COR-L47 (cell line): ENCODE measurements around the gene FGF12.
"Not testable (repeated sequence)": the region's sequence is repeated elsewhere in the genome, so short reads cannot be mapped to it uniquely, and the experiment has no call there.

Source experiments
- DNase-seq: peaks from one replicate; lab custom pipeline; 2025; lab: John Stamatoyannopoulos, UW

FGF12 gene

DNA sequence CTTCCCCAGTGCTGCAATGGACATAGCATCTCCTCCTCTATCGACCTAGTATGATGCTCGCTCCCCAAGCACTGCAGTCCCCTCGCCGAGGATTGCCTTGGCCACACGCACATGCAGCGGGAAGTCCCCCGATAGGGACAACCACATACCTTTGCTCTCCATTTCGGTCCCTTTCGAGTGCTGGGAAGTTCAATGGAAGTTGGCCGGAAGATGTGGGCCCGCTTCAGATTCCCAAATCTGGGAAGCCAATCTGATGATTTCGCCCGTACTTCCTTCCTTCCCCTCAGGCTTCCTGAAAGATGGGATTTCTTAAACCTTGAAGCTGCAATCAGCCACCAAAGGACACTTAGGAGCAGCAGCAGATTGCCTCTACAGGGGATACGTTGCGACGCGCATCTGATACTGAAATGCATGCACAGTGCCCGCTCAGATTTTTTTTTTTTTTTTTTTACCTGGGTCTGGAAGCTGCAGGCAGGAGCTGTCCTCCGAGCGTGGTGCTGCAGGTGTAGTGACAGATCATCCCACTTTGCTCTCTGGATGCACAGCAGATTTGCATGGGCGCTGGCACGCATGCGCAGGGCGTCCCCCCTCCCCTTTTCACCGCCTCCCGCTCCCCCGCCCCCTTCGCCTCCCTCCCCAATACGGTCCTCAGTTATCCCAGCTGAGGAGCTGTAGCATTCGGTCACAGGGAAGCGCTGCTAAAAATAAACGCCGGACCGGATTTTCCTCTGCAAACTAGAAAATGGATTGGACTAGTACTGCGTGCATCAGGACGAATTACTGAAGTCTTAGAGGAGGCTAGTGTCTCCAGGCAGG is at the start of gene FGF12:
Gene FGF12, minus strand, starts transcription at position 510 of the 816 bp plus-strand sequence.
- DNase-seq: peak; percentile 91

DNA sequence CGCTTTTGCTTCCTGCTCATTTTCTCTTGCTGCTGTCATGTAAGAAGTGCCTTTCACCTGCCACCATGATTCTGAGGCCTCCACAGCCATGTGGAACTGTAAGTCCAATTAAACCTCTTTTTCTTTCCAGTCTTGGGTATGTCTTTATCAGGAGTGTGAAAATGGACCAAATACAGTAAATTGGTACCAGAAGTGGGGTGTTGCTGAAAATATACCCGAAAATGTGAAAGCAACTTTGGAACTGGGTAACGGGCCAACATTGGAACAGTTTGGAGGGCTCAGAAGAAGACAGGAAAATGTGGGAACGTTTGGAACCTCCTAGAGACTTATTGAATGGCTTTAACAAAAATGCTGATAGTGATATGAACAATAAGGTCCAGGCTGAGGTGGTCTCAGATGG is 47.0 kb upstream of the FGF12 start:
- DNase-seq: not testable (repeated sequence)

DNA sequence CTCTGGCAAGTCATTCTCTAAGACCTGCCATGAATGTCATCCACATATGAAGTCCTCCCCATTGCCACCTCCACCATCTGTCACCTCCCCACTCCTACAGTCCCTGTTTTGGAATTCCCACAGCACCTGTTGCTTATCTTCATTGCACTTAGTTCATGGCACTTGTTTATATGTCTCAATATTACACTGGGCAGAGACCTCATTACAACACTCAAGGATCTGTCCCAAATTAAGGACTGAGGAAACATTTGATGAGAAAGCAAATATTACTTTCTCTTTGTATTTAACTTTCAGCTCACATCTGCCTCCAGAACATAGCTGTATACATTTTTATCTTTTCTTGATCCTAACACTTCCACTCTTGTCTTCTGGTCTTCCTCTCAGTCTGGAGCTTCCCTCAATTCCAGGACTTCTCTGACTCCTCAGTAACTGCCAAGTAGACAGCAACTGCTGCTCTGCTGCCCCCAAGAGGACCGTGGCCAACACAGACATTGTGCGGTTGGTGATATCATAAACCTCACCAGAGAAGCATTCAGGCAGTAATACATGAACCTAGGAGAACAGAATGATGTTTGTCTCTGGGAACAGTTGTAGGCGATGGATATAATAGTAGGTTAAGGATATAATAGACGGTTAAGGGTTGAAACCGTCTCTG is 45.0 kb upstream of the FGF12 start:
- peak; percentile 82 for DNase-seq

DNA sequence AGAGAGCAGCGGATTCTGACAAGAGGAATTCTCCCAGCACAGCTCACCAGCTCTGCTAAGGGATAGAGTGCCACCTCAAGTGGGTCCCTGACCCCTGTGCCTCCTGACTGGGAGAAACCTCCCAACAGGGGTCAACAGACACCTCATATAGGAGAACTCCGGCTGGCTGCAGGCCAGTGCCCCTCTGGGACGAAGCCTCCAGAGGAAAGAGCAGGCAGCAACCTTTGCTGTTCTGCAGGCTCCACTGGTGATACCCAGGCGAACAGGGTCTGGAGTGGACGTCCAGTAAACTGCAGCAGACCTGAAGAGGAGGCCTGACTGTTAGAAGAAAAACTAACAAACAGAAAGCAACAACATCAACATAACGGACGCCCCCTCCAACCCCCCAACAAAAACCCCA is 31.3 kb upstream of the FGF12 start:
- DNase-seq: no peak

DNA sequence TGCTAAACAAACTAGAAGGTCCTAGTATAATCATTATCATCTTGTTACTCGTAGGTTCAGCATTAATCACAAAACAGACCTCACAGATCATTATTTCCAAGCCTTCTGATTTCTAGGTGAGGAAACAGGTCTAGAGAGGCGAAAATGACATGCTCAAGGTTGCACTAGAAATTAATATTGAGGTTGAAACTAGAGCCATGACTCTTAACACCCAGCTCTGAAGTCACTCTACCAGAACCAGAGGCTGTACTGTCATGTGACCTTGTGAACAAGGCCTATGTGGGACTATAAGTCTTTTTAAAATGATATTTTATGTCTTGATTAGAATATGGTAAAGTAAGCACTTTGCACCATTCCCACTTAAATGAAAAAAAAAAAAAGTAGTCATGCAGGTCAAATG is 23.8 kb upstream of the FGF12 start:
- DNase-seq: no peak

DNA sequence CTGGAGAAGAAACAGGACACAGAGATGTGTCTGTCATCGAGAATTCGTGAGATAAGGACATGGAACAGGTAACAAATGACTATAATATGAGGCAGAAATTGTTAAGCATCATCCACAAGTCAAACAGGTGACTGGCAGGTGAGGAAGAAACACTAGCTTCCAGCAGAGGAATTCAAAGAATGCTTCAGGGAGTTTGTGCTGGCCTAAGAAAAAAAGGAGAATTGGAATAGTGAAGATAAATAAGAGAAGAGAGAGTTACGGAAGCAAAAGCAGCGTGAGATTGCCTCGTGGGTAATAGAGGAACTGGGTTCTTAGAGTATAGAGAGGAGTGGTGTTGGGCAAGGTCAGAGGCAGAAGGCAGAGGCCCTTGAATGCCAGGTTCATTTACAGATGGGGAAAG is 22.9 kb upstream of the FGF12 start:
- DNase-seq: no peak

DNA sequence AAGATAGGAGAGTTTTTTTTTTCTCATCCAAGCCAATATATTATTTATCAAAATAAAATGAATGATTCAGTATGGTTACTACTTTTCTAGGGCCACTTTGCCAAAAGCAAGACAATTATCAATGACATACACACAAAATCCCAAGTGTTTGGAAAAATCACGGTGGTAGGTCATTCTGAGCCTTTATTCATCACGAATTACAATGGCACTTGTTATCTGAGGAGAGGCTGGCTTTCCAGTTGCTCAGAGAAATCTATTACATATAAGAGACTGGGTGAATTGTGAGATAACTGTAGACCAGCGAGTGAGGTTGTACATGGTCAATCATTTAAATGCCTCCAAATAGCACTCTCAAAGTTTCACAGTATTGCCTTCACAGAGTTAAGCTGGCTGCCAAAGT is 20.4 kb upstream of the FGF12 start:
- no peak for DNase-seq

DNA sequence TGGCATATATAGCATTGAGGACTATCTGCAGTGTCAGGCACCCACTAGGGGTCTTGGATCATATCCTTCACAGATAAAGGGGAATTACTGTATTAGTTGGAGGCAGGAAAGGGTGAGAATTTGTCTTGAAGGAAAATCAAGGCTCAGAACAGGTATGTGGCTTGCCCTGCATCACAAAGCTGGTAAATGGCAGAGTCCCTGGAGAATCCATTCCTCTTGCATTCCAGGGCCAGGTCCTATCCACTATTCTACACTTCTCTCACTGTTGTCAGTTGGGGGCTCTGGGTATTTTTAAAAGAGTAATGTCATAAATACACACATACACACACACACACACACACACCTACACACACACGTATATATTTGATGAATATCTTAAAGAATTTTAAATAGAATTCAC is 19.8 kb upstream of the FGF12 start:
- no peak for DNase-seq

DNA sequence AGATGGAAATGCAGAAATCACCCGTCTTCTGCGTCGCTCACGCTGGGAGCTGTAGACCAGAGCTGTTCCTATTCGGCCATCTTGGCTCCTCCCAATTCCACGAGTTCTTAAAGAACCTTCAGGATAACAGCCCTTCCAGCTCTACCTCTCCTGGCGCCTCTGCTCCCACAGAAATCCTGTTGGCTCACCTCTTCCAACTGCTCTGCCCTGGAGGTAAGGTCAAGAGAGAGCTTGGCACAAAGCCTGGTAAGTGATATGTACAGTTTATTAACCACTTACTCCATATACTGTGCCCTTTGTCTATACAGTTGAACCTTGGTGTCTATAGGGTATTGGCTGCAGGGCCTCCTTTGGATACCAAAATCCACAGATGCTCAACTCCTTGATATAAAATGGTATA is 17.8 kb upstream of the FGF12 start:
- no peak for DNase-seq

DNA sequence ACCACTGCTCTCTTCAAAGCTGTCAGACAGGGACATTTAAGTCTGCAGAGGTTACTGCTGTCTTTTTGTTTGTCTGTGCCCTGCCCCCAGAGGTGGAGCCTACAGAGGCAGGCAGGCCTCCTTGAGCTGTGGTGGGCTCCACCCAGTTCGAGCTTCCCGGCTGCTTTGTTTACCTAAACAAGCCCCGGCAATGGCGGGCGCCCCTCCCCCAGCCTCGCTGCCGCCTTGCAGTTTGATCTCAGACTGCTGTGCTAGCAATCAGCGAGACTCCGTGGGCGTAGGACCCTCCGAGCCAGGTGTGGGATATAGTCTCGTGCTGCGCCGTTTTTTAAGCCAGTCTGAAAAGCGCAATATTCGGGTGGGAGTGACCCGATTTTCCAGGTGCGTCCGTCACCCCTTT is 17.3 kb upstream of the FGF12 start:
- not testable (repeated sequence) for DNase-seq

DNA sequence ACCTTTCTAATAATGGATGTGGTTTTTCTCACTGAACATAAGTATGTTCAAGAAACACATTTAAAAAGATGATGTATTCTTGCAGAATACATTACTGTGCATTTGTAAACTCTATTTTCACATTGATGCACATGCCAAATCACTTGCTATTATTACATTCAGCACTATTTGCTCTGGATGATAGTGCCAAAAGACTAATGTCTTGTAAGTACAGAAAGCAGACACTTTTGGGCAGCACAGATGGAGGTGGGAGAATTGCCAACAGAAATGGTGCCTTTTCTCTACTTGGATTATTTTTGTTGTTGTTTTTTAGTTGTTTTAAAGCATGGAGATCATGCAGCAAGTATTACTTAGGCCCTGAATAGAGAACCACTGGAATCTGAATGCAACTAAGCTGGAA is 10.2 kb upstream of the FGF12 start:
- no peak for DNase-seq

DNA sequence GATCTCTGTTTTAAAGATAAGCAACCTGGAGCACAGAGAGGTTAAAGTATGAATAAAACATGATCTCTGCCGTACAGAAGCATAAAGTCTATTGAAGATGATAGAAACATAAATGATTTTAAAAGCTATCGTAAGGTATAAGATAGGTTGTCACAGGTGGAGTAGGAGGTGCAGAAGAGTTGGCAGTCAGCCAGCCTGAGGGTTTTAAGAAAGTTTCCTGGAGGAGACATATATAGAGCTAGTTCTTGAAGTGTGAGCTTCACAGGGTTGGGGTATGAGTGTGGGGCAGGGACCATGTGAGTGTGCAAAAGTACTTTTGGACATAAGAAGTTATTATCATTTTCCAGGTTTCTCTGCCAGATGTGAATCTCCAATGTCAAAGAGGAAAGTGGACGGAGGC is 3.9 kb upstream of the FGF12 start:
- DNase-seq: no peak

DNA sequence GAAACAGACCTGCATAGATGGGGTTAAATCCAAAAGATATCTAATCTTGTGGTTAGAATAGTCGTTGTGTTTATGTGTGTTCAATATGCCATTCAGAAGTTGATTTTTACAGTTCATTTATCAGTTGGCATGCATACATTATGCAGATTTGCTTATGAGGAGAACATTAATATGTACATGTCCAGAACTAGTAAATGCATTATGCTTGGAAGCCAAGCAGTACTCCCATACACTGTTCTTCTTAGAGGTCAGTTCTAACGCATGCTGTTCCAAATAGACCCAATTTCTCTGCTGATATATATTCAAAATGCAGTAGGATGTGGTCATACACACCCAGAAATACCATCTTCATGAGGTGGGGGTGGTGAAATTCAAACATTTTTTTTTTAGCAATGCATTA is 956 bp downstream of the FGF12 start:
- no peak for DNase-seq

DNA sequence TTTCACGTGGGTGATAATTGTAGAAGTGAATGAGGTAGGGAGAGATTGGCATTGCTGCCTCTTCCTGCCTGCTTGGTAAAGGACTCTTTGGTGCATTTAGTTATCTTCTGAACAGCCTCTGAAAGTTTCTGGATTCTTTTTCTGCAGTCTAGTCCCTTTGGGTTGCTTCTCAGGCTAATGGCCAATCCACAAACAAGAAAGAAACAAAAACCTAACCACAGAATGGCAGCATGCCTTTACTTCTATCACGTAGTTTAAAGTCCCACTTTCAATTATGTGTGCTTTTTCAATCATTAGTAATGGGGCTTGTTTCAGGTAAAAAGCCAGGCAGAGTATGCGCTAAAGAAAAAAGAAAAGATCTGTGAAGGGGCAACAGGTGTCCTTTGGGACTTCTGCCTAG is 7.4 kb downstream of the FGF12 start:
- DNase-seq: no peak

DNA sequence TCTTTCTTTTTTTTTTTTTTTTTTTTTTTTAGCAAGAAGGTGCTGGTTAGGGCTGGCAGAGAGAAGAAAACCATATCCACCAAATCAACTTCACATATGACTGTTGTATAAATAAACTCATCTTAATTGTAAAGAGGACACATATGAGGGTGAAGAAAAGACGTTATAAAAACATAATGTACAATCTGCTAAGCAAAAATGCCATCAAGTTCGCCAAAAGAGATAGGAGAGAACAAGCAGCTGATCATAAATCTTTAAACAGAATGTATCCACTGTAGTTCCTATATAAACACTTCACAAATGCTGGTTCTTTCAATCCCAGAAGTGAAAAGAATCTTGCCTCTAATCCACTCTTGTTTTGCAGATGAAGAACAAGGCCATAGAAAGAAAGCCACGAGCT is 9.2 kb downstream of the FGF12 start:
- no peak for DNase-seq

DNA sequence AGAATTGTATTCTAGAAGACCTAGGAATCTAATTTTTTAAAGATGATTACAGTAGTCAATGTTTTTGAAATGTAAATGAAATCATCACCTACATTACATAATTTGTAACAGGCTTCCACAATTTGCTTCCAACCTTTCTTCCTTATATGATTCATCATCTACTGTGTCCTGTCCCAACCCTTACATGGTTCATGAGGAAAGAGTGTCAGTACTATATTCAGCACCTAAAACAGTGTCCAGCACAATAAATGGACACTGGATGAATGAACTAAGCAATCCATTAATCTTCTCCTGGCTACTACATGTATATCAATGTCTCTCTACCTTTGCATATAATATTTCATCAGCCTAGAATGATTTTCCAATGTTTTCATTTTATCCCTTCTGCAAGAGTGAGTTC is 12.2 kb downstream of the FGF12 start:
- no peak for DNase-seq

DNA sequence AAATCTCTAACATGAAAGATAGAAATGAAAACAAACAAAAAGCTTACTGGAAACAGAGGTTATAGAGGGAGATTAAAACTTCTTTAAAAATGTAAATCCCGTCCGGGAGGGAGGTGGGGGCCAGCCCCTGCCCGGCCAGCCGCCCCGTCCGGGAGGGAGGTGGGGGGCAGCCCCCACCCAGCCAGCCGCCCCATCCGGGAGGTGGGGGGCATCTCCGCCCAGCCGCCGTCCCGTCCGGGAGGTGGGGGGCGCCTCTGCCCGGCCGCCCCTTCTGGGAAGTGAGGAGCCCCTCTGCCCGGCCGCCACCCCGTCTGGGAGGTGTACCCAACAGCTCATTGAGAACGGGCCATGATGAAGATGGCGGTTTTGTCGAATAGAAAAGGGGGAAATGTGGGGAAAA is 16.2 kb downstream of the FGF12 start:
- not testable (repeated sequence) for DNase-seq

DNA sequence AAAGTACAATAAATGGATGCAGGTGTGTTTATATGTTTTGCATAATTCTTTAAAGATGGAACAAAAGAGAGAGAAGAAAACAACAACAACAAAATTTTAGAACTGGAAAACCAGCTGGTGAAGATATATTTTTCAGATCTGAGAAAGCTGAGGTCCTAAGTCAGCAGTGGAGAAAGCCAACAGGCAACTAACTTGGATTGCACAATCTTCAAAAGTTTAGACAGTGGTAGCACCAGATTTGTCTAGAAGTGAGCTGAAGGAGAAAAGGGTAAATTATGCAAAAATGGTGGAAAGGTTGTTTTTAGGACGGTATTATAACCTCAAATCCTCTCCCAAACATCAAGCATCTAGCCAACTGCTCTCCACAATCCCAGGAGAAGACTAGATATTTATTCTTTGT is 17.0 kb downstream of the FGF12 start:
- no peak for DNase-seq

DNA sequence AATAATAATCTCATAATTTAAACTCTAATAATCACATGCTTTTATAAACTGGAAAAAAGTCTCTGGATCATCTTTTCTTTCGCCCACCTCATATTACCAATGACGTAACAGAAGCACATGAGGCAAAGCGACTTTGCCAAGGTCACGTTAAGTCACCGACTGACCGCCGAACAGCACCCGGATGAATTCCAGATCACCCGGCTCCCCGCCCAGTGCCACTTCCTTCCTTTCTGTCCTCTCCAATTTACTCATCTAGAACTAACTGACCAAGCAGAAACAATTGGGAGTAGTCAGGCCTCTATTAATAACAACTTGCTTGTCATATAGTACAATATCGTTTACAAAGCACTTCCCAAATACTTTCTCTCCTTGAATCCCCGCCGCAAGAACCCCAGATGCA is 21.1 kb downstream of the FGF12 start:
- DNase-seq: no peak

DNA sequence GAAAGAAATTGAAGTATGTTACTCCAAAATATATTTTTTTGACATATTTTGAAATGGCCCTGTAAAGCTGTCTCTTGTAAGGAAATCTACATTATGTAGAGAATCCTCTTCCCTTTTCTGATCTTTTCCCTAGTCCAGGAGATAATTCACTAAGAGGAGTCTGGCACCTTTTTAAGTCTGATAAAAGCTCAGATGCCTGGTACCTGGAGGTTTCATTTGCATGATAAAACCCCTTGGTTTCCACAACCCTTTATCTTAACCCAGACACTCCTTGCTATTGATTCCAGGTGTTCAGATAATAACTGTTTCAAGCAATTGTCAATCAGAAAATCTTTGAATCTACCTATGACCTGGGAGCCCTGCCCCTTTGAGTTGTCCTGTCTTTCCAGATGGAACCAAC is 26.5 kb downstream of the FGF12 start:
- no peak for DNase-seq

DNA sequence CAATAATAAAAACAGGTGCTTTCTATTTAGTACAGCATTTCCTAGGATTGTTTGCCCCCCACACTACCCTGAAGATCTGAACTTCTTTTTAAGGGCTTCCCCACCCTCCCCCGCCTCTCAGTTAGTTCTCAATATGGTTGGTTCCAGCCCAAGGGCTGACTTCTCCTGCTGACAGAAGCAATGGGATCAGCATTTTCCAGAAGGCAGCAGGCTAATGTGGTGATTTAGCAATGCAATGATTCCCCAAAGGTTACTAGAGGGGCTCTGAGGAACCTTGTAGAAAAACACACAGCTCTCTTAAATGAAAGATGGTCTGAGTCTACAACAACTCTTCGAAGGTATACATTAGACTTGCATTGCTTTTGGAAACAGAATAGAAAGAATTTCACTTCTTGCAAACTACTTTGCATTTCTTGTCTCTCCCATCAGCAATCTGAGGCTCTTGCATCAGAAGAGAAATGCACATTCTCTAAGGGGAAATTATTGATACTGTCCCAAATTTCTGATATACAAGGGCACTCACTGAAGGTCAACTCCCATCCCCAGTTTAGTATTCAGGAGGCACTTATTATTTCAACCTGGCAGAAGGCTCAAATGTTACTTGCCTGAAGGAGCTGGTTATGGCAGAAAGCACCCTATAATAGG is 30.3 kb downstream of the FGF12 start:
- no peak for DNase-seq

DNA sequence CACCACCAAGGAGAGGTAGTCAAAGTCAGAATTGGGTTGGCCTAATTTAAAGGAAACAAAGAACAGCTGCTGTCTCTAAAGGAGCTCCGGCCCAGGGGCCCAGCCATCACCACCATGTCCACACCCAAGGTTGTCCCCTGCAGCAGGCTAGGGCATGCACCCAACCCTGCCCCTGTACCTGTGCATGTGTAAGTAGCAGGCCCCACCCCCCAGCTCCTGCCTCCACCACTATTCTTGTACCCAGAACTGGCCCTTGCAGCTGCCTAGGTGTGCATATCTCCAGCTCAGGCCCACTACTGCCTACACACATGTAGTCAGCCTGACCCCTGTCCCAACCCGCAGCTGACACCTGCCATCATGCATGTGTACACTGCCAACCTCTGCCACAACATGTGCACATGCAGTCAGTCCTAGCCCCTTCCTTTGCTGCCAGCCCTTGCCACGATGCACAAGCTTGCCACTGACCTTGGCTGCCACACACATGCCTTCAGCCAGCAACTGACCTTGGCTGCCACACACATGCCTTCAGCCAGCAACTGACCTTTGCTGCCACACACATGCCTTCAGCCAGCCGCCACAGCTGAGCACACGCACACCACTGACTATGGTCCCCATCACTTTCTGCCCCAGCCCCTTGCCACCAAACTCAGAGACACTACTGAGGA is 39.7 kb downstream of the FGF12 start:
- DNase-seq: no peak

DNA sequence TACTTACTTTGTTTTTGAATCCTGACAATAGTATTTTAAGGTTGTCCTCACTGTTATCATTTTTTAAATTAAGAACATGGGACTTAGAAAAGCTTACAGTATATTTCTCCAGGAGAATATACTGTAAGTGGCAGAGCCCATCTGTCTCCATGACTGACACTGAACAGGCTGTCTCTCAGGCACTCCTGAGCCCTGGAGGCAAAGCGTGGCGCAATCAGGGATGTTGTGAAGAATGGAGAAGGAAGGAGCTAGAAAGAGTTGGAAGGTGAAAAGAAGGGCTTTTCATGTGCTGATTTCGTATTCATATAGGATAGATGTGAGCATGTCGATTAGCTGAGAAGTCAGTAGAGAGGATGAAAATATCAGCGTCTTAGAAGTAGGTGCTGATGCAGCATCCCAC is 41.5 kb downstream of the FGF12 start:
- DNase-seq: no peak
